T-helper 22 cell (primary cell): ENCODE results near the gene TGFBR2.

ENCODE experiments used
- DNase-seq: peaks from one replicate; pipeline ENCODE4 v3.0.0-alpha.2; 2020; ENCODE audit warnings: low read depth

Gene TGFBR2

GRCh38 chr3:30719536-30719935, 113.1 kb downstream of the TGFBR2 start:
- DNase-seq = no peak

- no peak for DNase-seq
These were observed 114.3 kb downstream of the TGFBR2 start for GRCh38 chr3:30720586-30721313.

GRCh38 chr3:30721314-30721634, 114.9 kb downstream of the TGFBR2 start:
- no peak for DNase-seq

DNA sequence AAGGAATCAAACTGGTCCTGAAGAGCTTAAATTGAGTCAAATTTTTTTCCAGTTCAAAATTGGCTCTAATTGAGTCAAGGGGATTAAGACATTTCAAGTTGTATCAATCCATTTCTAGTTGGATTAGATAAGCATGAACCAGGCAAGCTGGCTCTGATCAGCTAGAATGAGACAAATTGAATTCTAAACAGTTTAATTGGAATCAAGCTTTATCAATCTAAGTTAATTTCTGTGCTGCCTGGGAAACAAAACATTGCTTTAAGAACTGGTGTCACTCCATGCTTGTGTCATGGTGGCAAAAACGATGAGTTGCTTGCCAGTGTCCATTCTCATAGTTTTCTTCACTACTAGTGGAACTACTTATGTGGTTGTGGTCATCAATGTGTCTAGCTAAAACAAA, 116.8 kb downstream of the TGFBR2 start:
- no peak for DNase-seq

DNA sequence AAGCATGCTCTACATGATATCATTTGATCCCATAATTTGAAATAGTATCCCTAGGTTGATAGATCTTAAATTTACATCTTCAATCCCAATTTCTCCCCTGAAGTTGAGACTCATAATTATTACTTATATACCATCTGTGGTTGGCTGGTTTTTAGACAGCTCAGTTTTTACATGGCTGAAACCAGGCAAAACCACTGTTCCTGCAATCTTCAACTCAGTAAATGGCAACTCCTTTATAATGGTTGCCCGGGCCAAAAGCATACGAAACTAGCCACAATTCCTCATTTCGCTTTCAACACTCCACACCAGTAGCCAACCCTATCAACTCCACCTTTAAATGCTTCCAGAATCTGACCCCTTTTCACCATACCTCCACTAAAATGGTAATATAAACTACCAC, 118.5 kb downstream of the TGFBR2 start:
- no peak for DNase-seq

DNA sequence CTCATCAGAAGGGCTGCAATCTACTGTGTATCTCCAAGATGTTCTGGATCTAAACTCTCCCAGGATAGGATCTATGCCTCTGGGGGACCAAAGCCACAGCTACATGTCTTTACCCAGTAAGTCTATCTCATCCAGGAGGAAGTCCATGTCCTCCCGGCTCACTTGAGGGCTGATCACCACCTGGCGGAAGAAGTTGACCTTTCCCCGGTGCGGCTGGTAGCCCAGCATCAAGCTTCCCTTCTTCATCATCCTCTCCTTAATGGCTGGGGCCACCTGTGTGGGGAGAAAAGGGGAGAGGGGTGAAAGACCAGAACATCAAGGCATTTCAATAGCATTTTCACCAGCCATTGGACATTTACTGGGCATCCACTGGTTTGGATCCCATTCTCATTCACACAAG, 121.7 kb downstream of the TGFBR2 start:
- no peak for DNase-seq

- DNase-seq = no peak
These were observed 123.1 kb downstream of the TGFBR2 start for GRCh38 chr3:30729512-30729911.

GRCh38 chr3:30729936-30730335, 123.5 kb downstream of the TGFBR2 start:
- DNase-seq = no peak

DNA sequence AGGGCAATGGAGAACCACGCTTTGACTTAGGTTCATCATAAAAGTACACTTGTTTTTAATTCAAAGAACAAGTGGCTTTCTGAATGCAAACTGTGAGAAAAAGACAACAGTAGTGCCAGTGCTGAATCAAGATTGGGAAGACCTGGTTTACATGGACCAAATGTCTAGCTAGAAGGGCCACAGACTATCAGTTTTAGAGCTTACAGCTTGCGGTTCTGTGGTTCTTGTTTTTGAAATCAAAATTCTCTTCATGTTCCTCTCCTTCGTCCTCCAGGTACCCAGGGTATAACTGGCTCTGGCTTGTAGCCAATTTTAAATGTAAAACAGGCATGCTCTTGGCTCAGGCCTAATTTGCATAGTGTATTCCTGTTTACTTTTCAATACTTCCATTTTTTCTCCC, 124.6 kb downstream of the TGFBR2 start:
- DNase-seq = no peak

DNA sequence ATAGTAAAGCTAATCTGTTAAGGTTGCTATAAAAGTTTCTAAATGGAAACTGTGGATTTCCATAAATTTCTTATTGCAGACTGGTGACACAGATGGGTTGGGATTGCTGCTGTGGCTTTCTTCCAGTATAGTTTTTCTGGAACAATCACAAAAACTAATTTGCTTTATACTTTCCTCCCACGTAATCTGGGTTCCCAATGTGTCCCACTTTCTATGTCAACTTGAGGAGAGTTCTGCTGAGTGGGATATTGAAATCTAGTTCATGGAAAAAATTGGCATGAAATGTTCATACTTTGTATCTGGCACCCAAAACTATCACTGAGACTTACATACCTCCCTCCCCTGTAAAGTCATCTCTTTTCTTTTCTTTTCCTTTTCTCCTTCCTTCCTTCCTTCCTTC, 126.8 kb downstream of the TGFBR2 start:
- DNase-seq = no peak

- DNase-seq = no peak
These were observed 127.3 kb downstream of the TGFBR2 start for GRCh38 chr3:30733696-30734095.

- DNase-seq = no peak
These were observed 131.5 kb downstream of the TGFBR2 start for GRCh38 chr3:30737743-30738499.

- no peak for DNase-seq
These were observed 132.2 kb downstream of the TGFBR2 start for GRCh38 chr3:30738605-30739004.

DNA sequence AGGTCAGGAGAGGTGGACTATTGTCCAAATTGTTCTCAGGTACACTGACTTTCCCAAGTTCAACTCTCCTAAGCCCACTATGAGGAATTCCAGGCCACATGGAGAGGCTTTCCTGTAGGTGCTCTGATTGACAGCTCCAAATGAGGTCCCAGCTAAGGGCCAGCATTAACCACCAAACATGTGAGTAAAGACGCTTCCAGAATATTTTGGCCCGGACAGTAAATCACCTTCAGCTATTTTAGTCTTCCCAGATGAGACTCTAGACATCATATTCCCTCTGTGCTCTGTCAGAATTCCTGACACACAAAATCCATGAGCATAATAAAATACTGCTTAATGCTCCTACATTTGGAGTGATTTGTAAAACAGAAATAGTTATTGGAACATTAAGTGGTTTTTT, 135.5 kb downstream of the TGFBR2 start:
- no peak for DNase-seq

GRCh38 chr3:30742796-30743619, 136.6 kb downstream of the TGFBR2 start:
- DNase-seq = no peak
